HG02610 (cell line): ENCODE results near the gene AQP12B.
"Not testable (repeated sequence)": the region's sequence is repeated elsewhere in the genome, so short reads cannot be mapped to it uniquely, and the experiment has no call there.

Experiments used
- ATAC-seq: cut with Tn5 transposase; IDR thresholded peaks from one replicate; pipeline ENCODE4 v1.9.1; 2021; ENCODE audit warnings: mild to moderate bottlenecking, moderate library complexity; ENCODE audit not compliant: unreplicated experiment

The AQP12B gene

GRCh38 chr2:240701736-240702639, 19.3 kb upstream of the AQP12B start:
- no peak for ATAC-seq

- no peak for ATAC-seq
Observed at GRCh38 chr2:240701091-240701735, 18.5 kb upstream of the AQP12B start.

GRCh38 chr2:240700616-240701015, 17.9 kb upstream of the AQP12B start:
- ATAC-seq, result not testable (repeated sequence)

GRCh38 chr2:240699835-240700234, 17.1 kb upstream of the AQP12B start:
- not testable (repeated sequence) for ATAC-seq

GRCh38 chr2:240698852-240699561, 16.3 kb upstream of the AQP12B start:
- ATAC-seq, result not testable (repeated sequence)

GRCh38 chr2:240696469-240696868, 13.8 kb upstream of the AQP12B start:
- not testable (repeated sequence) for ATAC-seq

GRCh38 chr2:240695593-240695992, 12.9 kb upstream of the AQP12B start:
- ATAC-seq, result not testable (repeated sequence)

- ATAC-seq, result not testable (repeated sequence)
Observed at GRCh38 chr2:240694304-240694703, 11.6 kb upstream of the AQP12B start.

GRCh38 chr2:240692583-240693561, 10.2 kb upstream of the AQP12B start:
- ATAC-seq, result not testable (repeated sequence)

- ATAC-seq, result not testable (repeated sequence)
Observed at GRCh38 chr2:240691631-240692420, 9.1 kb upstream of the AQP12B start, which contains the start of gene AQP12A. Gene AQP12A (plus strand): TSS chr2:240691866. CDS start chr2:240691914, 48 bp downstream.

- not testable (repeated sequence) for ATAC-seq
Observed at GRCh38 chr2:240691075-240691427, 8.4 kb upstream of the AQP12B start.

- ATAC-seq, result not testable (repeated sequence)
Observed at GRCh38 chr2:240690421-240691074, 7.9 kb upstream of the AQP12B start.

GRCh38 chr2:240689975-240690374, 7.3 kb upstream of the AQP12B start:
- no peak for ATAC-seq

- ATAC-seq, result no peak
Observed at GRCh38 chr2:240688553-240688919, 5.9 kb upstream of the AQP12B start.

GRCh38 chr2:240687741-240688552, 5.3 kb upstream of the AQP12B start:
- no peak for ATAC-seq

GRCh38 chr2:240687045-240687740, 4.5 kb upstream of the AQP12B start:
- no peak for ATAC-seq

- no peak for ATAC-seq
Observed at GRCh38 chr2:240686460-240686859, 3.8 kb upstream of the AQP12B start.
